Tibial artery (tissue), 4 donors: ENCODE data around the gene CREB5.

ENCODE experiments used
- DNase-seq, 2 donors: peaks; one replicate each; pipeline ENCODE4 v3.0.0-alpha.2; 2019
- H3K27ac ChIP-seq, 2 donors: fragments of 200-600 bp; sonication (generic) in 1 of 2; 1 replicate in 1 of 2; 2 replicates in 1 of 2; pipeline ENCODE4 v1.5.1; 2018 to 2019; ENCODE audit warnings: mild to moderate bottlenecking in 1 of 2
- H3K27me3 ChIP-seq, 2 donors: fragments of 200-600 bp; sonication (generic) in 1 of 2; one replicate each; pipeline versions ENCODE4 v1.5.1 to v1.6.0; 2016 to 2019
- H3K36me3 ChIP-seq, 3 donors: fragments of 200-600 bp; sonication (generic) in 2 of 3; one replicate each; pipeline ENCODE4 v1.5.1; 2016 to 2019; ENCODE audit warnings: mild to moderate bottlenecking in 2 of 3
- H3K4me1 ChIP-seq, 4 donors: fragments of 200-600 bp; sonication (generic) in 2 of 4; 1 replicate in 3 of 4; 2 replicates in 1 of 4; pipeline ENCODE4 v1.5.1; 2016 to 2019
- H3K4me3 ChIP-seq, 2 donors: fragments of 200-600 bp; sonication (generic) in 1 of 2; 1 replicate in 1 of 2; 2 replicates in 1 of 2; pipeline ENCODE4 v1.5.1; 2018 to 2019; ENCODE audit warnings: mild to moderate bottlenecking in 2 of 2
- H3K9me3 ChIP-seq, 3 donors: fragments of 200-600 bp; sonication (generic) in 1 of 3; one replicate each; pipeline ENCODE4 v1.5.1; 2016 to 2019
- CTCF ChIP-seq, 2 experiments: fragments of 200-600 bp in 1 of 2; fragments of 450-650 bp in 1 of 2; IDR thresholded peaks; one replicate each; pipeline ENCODE4 v1.5.1; 2017 to 2019; ENCODE audit warnings: antibody characterized with exemption in 2 of 2, mild to moderate bottlenecking in 1 of 2, moderate library complexity in 1 of 2
- intact Hi-C: fragments of 100-400 bp; cut with DNase I; formaldehyde crosslinking; loops from one replicate; pipeline ENCODE4 v1.15.0; 2023; ENCODE audit warnings: low total_unique reads

CREB5 gene

GRCh38 chr7:28804157-28804556, 391.8 kb downstream of the CREB5 start:
- intact Hi-C loops, result no loop called here
- Histone ChIP-seq H3K27ac (no peak overlapping the region), H3K36me3 (peaks cover 2 to 16% (median 11%) of the 10 kb centered on the region in 3 donors), H3K4me1 (no peaks in the 10 kb centered on the region), H3K27me3 (no peaks in the 10 kb centered on the region), H3K4me3 (no peak overlapping the region), H3K9me3 (no peaks in the 10 kb centered on the region)
- TF ChIP-seq CTCF (IDR thresholded peaks at IDR 0.05), result no peak
- no peak for DNase-seq

- Histone ChIP-seq H3K4me1 (no peaks in the 10 kb centered on the region), H3K27ac (no peak overlapping the region), H3K9me3 (no peaks in the 10 kb centered on the region), H3K4me3 (no peak overlapping the region), H3K27me3 (no peaks in the 10 kb centered on the region), H3K36me3 (peaks cover 0 to 17% (median 14%) of the 10 kb centered on the region in 3 donors)
- DNase-seq, result no peak
- TF ChIP-seq CTCF (IDR thresholded peaks at IDR 0.05), result no peak
- intact Hi-C loops, result no loop called here
These were observed 392.7 kb downstream of the CREB5 start for GRCh38 chr7:28804990-28805389.

GRCh38 chr7:28806841-28807240, 394.5 kb downstream of the CREB5 start:
- TF ChIP-seq CTCF (IDR thresholded peaks at IDR 0.05), result no peak
- Histone ChIP-seq H3K9me3 (no peaks in the 10 kb centered on the region), H3K36me3 (peaks cover 0 to 17% (median 14%) of the 10 kb centered on the region in 3 donors), H3K4me1 (peaks cover 0 to 5% (median 1%) of the 10 kb centered on the region in 4 donors), H3K27ac (no peak overlapping the region), H3K4me3 (no peak overlapping the region), H3K27me3 (no peaks in the 10 kb centered on the region)
- DNase-seq, result no peak
- intact Hi-C loops, result no loop called here

- H3K9me3 ChIP-seq, result no peaks in the 10 kb centered on the region
- peaks cover 0 to 11% (median 7%) of the 10 kb centered on the region in 4 donors for H3K4me1 ChIP-seq
- peaks cover 0 to 17% (median 14%) of the 10 kb centered on the region in 3 donors for H3K36me3 ChIP-seq
- no peak overlapping the region for H3K27ac ChIP-seq
- H3K27me3 ChIP-seq, result no peaks in the 10 kb centered on the region
- no peak for TF ChIP-seq CTCF (IDR thresholded peaks at IDR 0.05)
- DNase-seq, result no peak
- H3K4me3 ChIP-seq, result no peak overlapping the region
- intact Hi-C loops, result no loop called here
These were observed 395.2 kb downstream of the CREB5 start for GRCh38 chr7:28807396-28807994.

- H3K36me3 ChIP-seq, result peaks cover 0 to 16% (median 14%) of the 10 kb centered on the region in 3 donors
- no peaks in the 10 kb centered on the region for H3K27me3 ChIP-seq
- peak in 1 of 2 experiments; percentile 8 for TF ChIP-seq CTCF (IDR thresholded peaks at IDR 0.05)
- no peak overlapping the region for H3K4me3 ChIP-seq
- H3K27ac ChIP-seq, result no peak overlapping the region
- intact Hi-C loops, result no loop called here
- peaks cover 0 to 26% (median 15%) of the 10 kb centered on the region in 4 donors for H3K4me1 ChIP-seq
- DNase-seq, result peak in 1 of 2 donors; percentile 35
- H3K9me3 ChIP-seq, result no peaks in the 10 kb centered on the region
These were observed 396.6 kb downstream of the CREB5 start for GRCh38 chr7:28808796-28809533.
